H9 (cell line): ENCODE data around the gene ADARB2. TPM values are rescaled to one million over a fixed set of nuclear protein-coding genes. Genes with fewer than 3 reads are reported as not detected.
"Not testable (repeated sequence)": the region's sequence is repeated elsewhere in the genome, so short reads cannot be mapped to it uniquely, and the experiment has no call there.

Experiments used
- DNase-seq: peaks from one replicate; pipeline ENCODE4 v3.0.0-alpha.2; 2017
- H2AFZ ChIP-seq: one replicate; pipeline ENCODE4 v1.6.1; 2013; ENCODE audit warnings: mild to moderate bottlenecking, low read length, control low read depth, moderate library complexity
- H2AK5ac ChIP-seq: 2 replicates; pipeline ENCODE4 v1.6.1; 2013; ENCODE audit warnings: low read length, control low read depth, mixed read lengths; ENCODE audit not compliant: insufficient read length
- H2BK120ac ChIP-seq: one replicate; pipeline ENCODE4 v1.6.1; 2013; ENCODE audit warnings: low read depth, mild to moderate bottlenecking, low read length, control low read depth, inconsistent platforms; ENCODE audit not compliant: poor library complexity, severe bottlenecking
- H2BK12ac ChIP-seq: 2 replicates; pipeline ENCODE4 v1.6.1; 2013; ENCODE audit warnings: low read length, control low read depth, mixed read lengths, low read depth; ENCODE audit not compliant: insufficient read length
- H2BK15ac ChIP-seq: 2 replicates; pipeline ENCODE4 v1.6.1; 2013; ENCODE audit warnings: low read depth, low read length, control low read depth
- H2BK20ac ChIP-seq: one replicate; pipeline ENCODE4 v1.6.1; 2013; ENCODE audit warnings: low read depth, mild to moderate bottlenecking, low read length, control low read depth, inconsistent platforms; ENCODE audit not compliant: poor library complexity, severe bottlenecking
- H2BK5ac ChIP-seq: 2 replicates; pipeline ENCODE4 v1.6.1; 2013; ENCODE audit warnings: low read length, control low read depth, mixed read lengths; ENCODE audit not compliant: insufficient read length
- H3K14ac ChIP-seq: 2 replicates; pipeline ENCODE4 v1.6.1; 2013; ENCODE audit warnings: low read length, control low read depth; ENCODE audit not compliant: insufficient read depth
- H3K18ac ChIP-seq: 2 replicates; pipeline ENCODE4 v1.6.1; 2013; ENCODE audit warnings: low read depth, mild to moderate bottlenecking, mixed read lengths, low read length, control low read depth; ENCODE audit not compliant: insufficient read length
- H3K23ac ChIP-seq: 2 replicates; pipeline ENCODE4 v1.6.1; 2013; ENCODE audit warnings: low read length, control low read depth, mixed read lengths, low read depth; ENCODE audit not compliant: insufficient read length
- H3K23me2 ChIP-seq: 2 replicates; pipeline ENCODE4 v1.6.1; 2013; ENCODE audit warnings: low read depth, mild to moderate bottlenecking, mixed read lengths, low read length, control low read depth; ENCODE audit not compliant: insufficient read length, poor library complexity, severe bottlenecking
- H3K27ac ChIP-seq: 2 replicates; pipeline ENCODE4 v1.5.1; 2013; ENCODE audit warnings: low read length, control low read depth, mixed read lengths, low read depth; ENCODE audit not compliant: insufficient read length
- H3K27me3 ChIP-seq: 2 replicates; pipeline ENCODE4 v1.6.1; 2013; ENCODE audit warnings: low read length, control low read depth, inconsistent platforms; ENCODE audit not compliant: insufficient read depth
- H3K4ac ChIP-seq: 2 replicates; pipeline ENCODE4 v1.6.1; 2013; ENCODE audit warnings: low read depth, mild to moderate bottlenecking, control low read depth, inconsistent platforms, low read length, moderate library complexity
- H3K4me1 ChIP-seq: 2 replicates; pipeline ENCODE4 v1.6.1; 2013; ENCODE audit warnings: low read length, control low read depth, inconsistent platforms; ENCODE audit not compliant: insufficient read depth
- H3K4me2 ChIP-seq: 2 replicates; pipeline ENCODE4 v1.6.1; 2013; ENCODE audit warnings: low read length, control low read depth, mixed read lengths; ENCODE audit not compliant: insufficient read length, insufficient read depth
- H3K56ac ChIP-seq: 2 replicates; pipeline ENCODE4 v1.6.1; 2013; ENCODE audit warnings: low read depth, mild to moderate bottlenecking, mixed read lengths, low read length, control low read depth; ENCODE audit not compliant: insufficient read length
- H3K79me1 ChIP-seq: 2 replicates; pipeline ENCODE4 v1.6.1; 2013; ENCODE audit warnings: low read depth, mild to moderate bottlenecking, moderate library complexity, low read length, control low read depth, inconsistent platforms; ENCODE audit not compliant: insufficient read depth, poor library complexity, severe bottlenecking
- H3K79me2 ChIP-seq: 2 replicates; pipeline ENCODE4 v1.6.1; 2013; ENCODE audit warnings: low read length, control low read depth, inconsistent platforms; ENCODE audit not compliant: insufficient read depth
- H3K9ac ChIP-seq: 2 replicates; pipeline ENCODE4 v1.6.1; 2013; ENCODE audit warnings: low read length, control low read depth, mixed read lengths; ENCODE audit not compliant: insufficient read length; ENCODE audit errors: extremely low read depth
- H3K9me3 ChIP-seq: one replicate; pipeline ENCODE4 v1.6.1; 2013; ENCODE audit warnings: low read depth, low read length, inconsistent platforms; ENCODE audit not compliant: control insufficient read depth
- H3T11ph ChIP-seq: one replicate; pipeline ENCODE4 v1.6.1; 2013; ENCODE audit warnings: mild to moderate bottlenecking, low read length, control low read depth, inconsistent platforms
- H4K20me1 ChIP-seq: one replicate; pipeline ENCODE4 v1.6.1; 2013; ENCODE audit not compliant: control insufficient read depth, insufficient read length, insufficient read depth
- H4K5ac ChIP-seq: 2 replicates; pipeline ENCODE4 v1.6.1; 2013; ENCODE audit warnings: low read depth, mild to moderate bottlenecking, mixed read lengths, low read length, control low read depth; ENCODE audit not compliant: insufficient read length
- H4K8ac ChIP-seq: replicated peaks from 2 replicates; pipeline ENCODE4 v1.6.1; 2013; ENCODE audit warnings: low read length, control low read depth, mixed read lengths, low read depth; ENCODE audit not compliant: insufficient read length
- H4K91ac ChIP-seq: 2 replicates; pipeline ENCODE4 v1.6.1; 2013; ENCODE audit warnings: low read depth, mild to moderate bottlenecking, moderate library complexity, mixed read lengths, low read length, control low read depth; ENCODE audit not compliant: insufficient read length
- H3K27ac Mint-ChIP-seq, 3 experiments: 2 replicates in 2 of 3; 3 replicates in 1 of 3; pipeline ENCODE4 v1.8.0; 2020 to 2021; ENCODE audit warnings: mixed read lengths in 3 of 3, mild to moderate bottlenecking in 1 of 3, moderate library complexity in 1 of 3
- H3K27me3 Mint-ChIP-seq: 2 replicates; pipeline ENCODE4 v1.8.0; 2021; ENCODE audit warnings: low read depth, mild to moderate bottlenecking, moderate library complexity, mixed read lengths
- H3K36me3 Mint-ChIP-seq, 3 experiments: 2 replicates in 2 of 3; 3 replicates in 1 of 3; pipeline ENCODE4 v1.8.0; 2020 to 2021; ENCODE audit warnings: low read depth in 3 of 3, mixed read lengths in 3 of 3; ENCODE audit not compliant: insufficient read depth in 1 of 3
- H3K4me1 Mint-ChIP-seq, 2 experiments: 2 replicates each; pipeline ENCODE4 v1.8.0; 2020; ENCODE audit warnings: mixed read lengths in 2 of 2
- H3K4me3 Mint-ChIP-seq, 2 experiments: 2 replicates in 1 of 2; 3 replicates in 1 of 2; pipeline ENCODE4 v1.8.0; 2020 to 2021; ENCODE audit warnings: mild to moderate bottlenecking in 2 of 2, mixed read lengths in 2 of 2, moderate library complexity in 1 of 2
- H3K9me3 Mint-ChIP-seq, 2 experiments: 2 replicates in 1 of 2; 3 replicates in 1 of 2; pipeline ENCODE4 v1.8.0; 2020; ENCODE audit warnings: mild to moderate bottlenecking in 2 of 2, mixed read lengths in 2 of 2, moderate library complexity in 1 of 2
- WGBS: extraction: QIAGEN DNeasy Blood & Tissue Kit; methylation state at CpG from one replicate; pipeline ENCODE4 v1.1.7; 2013; ENCODE audit warnings: missing lambda C conversion rate, low lambda C conversion rate, mixed read lengths; ENCODE audit not compliant: insufficient read length; ENCODE audit errors: extremely low coverage; 5-methylcytosine and 5-hydroxymethylcytosine counted together
- total RNA-seq: library from RNA; stranded (reverse); gene quantifications from 2 replicates; pipeline ENCODE4 v1.2.1, GENCODE V29; 2021

The ADARB2 gene
- total RNA-seq, 1 experiment from 2014 or later: 0.87 TPM

DNA sequence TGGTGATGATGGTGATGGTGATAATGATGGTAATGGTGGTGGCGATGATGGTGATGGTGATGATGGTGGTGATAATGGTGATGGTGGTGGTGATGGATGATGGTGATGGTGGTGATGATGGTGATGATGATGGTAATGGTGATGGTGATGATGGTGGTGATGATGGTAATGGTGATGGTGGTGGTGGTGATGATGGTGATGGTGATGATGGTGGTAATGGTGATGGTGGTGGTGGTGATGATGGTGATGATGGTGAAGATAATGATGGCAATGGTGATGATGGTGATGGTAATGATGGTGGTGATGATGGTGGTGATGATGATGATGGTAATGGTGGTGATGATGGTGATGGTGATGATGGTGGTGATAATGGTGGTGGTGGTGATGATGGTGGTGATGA is 517.5 kb downstream of the ADARB2 start:
- not testable (repeated sequence) for H3K56ac ChIP-seq, H4K5ac ChIP-seq, H2BK12ac ChIP-seq, H3K9ac ChIP-seq, H2BK5ac ChIP-seq, DNase-seq, H3K4me2 ChIP-seq, H3K4me3 Mint-ChIP-seq, H3K4me1 ChIP-seq, H3K14ac ChIP-seq, H3K27me3 Mint-ChIP-seq, H3K18ac ChIP-seq, H3K9me3 ChIP-seq, H2AFZ ChIP-seq, H2AK5ac ChIP-seq, H3T11ph ChIP-seq, H3K4ac ChIP-seq, H4K8ac ChIP-seq, H3K27ac Mint-ChIP-seq, H3K27me3 ChIP-seq, H2BK20ac ChIP-seq, H3K27ac ChIP-seq, H2BK15ac ChIP-seq, H4K91ac ChIP-seq, H4K20me1 ChIP-seq, H3K79me2 ChIP-seq, H3K79me1 ChIP-seq, H3K36me3 Mint-ChIP-seq, H3K23ac ChIP-seq, H2BK120ac ChIP-seq, H3K4me1 Mint-ChIP-seq, H3K23me2 ChIP-seq
- H3K9me3 Mint-ChIP-seq: peaks cover 10 to 15% of the 10 kb centered on the region in 2 experiments
- no CpG with 5 or more reads among the region's 1 CpG for WGBS
